Measurements from ENCODE around the gene AVL9. TPM values are rescaled to one million over a fixed set of nuclear protein-coding genes. Genes with fewer than 3 reads are reported as not detected.
A peak's percentile ranks its signal among the peaks of the same experiment; 100 is the strongest.

AVL9 gene
- total RNA-seq, 1 experiment from 2014 or later: 29.2 TPM

- Histone ChIP-seq H3K27ac (no peak overlapping the region), H3K4me3 (no peak overlapping the region), H3K27me3 (no peaks in the 10 kb centered on the region), H3K36me3 (peaks cover 8% of the 10 kb centered on the region; the same call in 1 of the 2 replicates), H3K4me1 (no peaks in the 10 kb centered on the region), H3K9me3 (replicated peaks) (peaks cover 12% of the 10 kb centered on the region)
- no peak for DNase-seq
These were observed 16.5 kb downstream of the AVL9 start for GRCh38 chr7:32511791-32512190.

- Histone ChIP-seq H3K4me3 (no peak overlapping the region), H3K9me3 (replicated peaks) (peaks cover 19% of the 10 kb centered on the region), H3K27ac (no peak overlapping the region), H3K27me3 (no peaks in the 10 kb centered on the region), H3K4me1 (no peaks in the 10 kb centered on the region), H3K36me3 (peaks cover 8% of the 10 kb centered on the region; the same call in 1 of the 2 replicates)
- DNase-seq: no peak
These were observed 17.9 kb downstream of the AVL9 start for GRCh38 chr7:32513210-32513609.

- Histone ChIP-seq H3K4me1 (no peaks in the 10 kb centered on the region), H3K27me3 (no peaks in the 10 kb centered on the region), H3K4me3 (no peak overlapping the region), H3K9me3 (replicated peaks) (peaks cover 36% of the 10 kb centered on the region), H3K36me3 (peaks cover 6% of the 10 kb centered on the region; the same call in 1 of the 2 replicates), H3K27ac (no peak overlapping the region)
- no peak for DNase-seq
These were observed 20.7 kb downstream of the AVL9 start for GRCh38 chr7:32515890-32516550.

GRCh38 chr7:32516551-32517100, 21.3 kb downstream of the AVL9 start:
- Histone ChIP-seq H3K4me3 (no peak overlapping the region), H3K27ac (no peak overlapping the region), H3K4me1 (no peaks in the 10 kb centered on the region), H3K36me3 (peaks cover 6% of the 10 kb centered on the region; the same call in 1 of the 2 replicates), H3K9me3 (replicated peaks) (peaks cover 37% of the 10 kb centered on the region), H3K27me3 (no peaks in the 10 kb centered on the region)
- DNase-seq: no peak

- no peak overlapping the region for H3K27ac ChIP-seq
- peaks cover 5% of the 10 kb centered on the region; the same call in 1 of the 2 replicates for H3K36me3 ChIP-seq
- no peaks in the 10 kb centered on the region for H3K4me1 ChIP-seq
- H3K27me3 ChIP-seq: no peaks in the 10 kb centered on the region
- peak; percentile 46 to 66 for DNase-seq
- peaks cover 37% of the 10 kb centered on the region for H3K9me3 ChIP-seq (replicated peaks)
- no peak overlapping the region for H3K4me3 ChIP-seq
These were observed 23.3 kb downstream of the AVL9 start for GRCh38 chr7:32518534-32519140.

GRCh38 chr7:32519763-32520162, 24.5 kb downstream of the AVL9 start:
- no peak for DNase-seq
- H3K4me3 ChIP-seq: no peak overlapping the region
- H3K4me1 ChIP-seq: no peaks in the 10 kb centered on the region
- H3K27ac ChIP-seq: no peak overlapping the region
- H3K9me3 ChIP-seq (replicated peaks): peaks cover 37% of the 10 kb centered on the region
- peaks cover 3% of the 10 kb centered on the region; the same call in 1 of the 2 replicates for H3K36me3 ChIP-seq
- no peaks in the 10 kb centered on the region for H3K27me3 ChIP-seq

GRCh38 chr7:32522746-32523530, 27.6 kb downstream of the AVL9 start:
- Histone ChIP-seq H3K27me3 (no peaks in the 10 kb centered on the region), H3K4me3 (no peak overlapping the region), H3K36me3 (peaks cover 7% of the 10 kb centered on the region; the same call in 1 of the 2 replicates), H3K27ac (no peak overlapping the region), H3K4me1 (no peaks in the 10 kb centered on the region), H3K9me3 (replicated peaks) (peaks cover 24% of the 10 kb centered on the region)
- DNase-seq: no peak

GRCh38 chr7:32524631-32525030, 29.3 kb downstream of the AVL9 start:
- DNase-seq: no peak
- H3K4me3 ChIP-seq: no peak overlapping the region
- peaks cover 10% of the 10 kb centered on the region for H3K9me3 ChIP-seq (replicated peaks)
- no peaks in the 10 kb centered on the region for H3K4me1 ChIP-seq
- no peak overlapping the region for H3K27ac ChIP-seq
- H3K36me3 ChIP-seq: peaks cover 13% of the 10 kb centered on the region; the same call in 1 of the 2 replicates
- no peaks in the 10 kb centered on the region for H3K27me3 ChIP-seq

- H3K9me3 ChIP-seq (replicated peaks): peaks cover 3% of the 10 kb centered on the region
- no peak overlapping the region for H3K4me3 ChIP-seq
- no peak overlapping the region for H3K27ac ChIP-seq
- H3K36me3 ChIP-seq: peaks cover 16% of the 10 kb centered on the region; the same call in 1 of the 2 replicates
- H3K27me3 ChIP-seq: no peaks in the 10 kb centered on the region
- H3K4me1 ChIP-seq: no peaks in the 10 kb centered on the region
- DNase-seq: no peak
These were observed 30.6 kb downstream of the AVL9 start for GRCh38 chr7:32525839-32526238.

- H3K27me3 ChIP-seq: no peaks in the 10 kb centered on the region
- H3K36me3 ChIP-seq: peaks cover 9% of the 10 kb centered on the region; the same call in 1 of the 2 replicates
- H3K9me3 ChIP-seq (replicated peaks): no peaks in the 10 kb centered on the region
These were observed 36.1 kb downstream of the AVL9 start for GRCh38 chr7:32531402-32531801.

GRCh38 chr7:32532086-32532485, 36.8 kb downstream of the AVL9 start:
- DNase-seq: no peak

More at GRCh38 chr7:32531402-32531801, 36.1 kb downstream of the AVL9 start:
- H3K4me3 ChIP-seq: no peak overlapping the region
- DNase-seq: no peak
- H3K27ac ChIP-seq: no peak overlapping the region
- no peaks in the 10 kb centered on the region for H3K4me1 ChIP-seq

GRCh38 chr7:32532716-32533115, 37.4 kb downstream of the AVL9 start:
- Histone ChIP-seq H3K27me3 (no peaks in the 10 kb centered on the region), H3K4me1 (no peaks in the 10 kb centered on the region), H3K4me3 (no peak overlapping the region), H3K9me3 (replicated peaks) (no peaks in the 10 kb centered on the region), H3K27ac (no peak overlapping the region), H3K36me3 (peaks cover 9% of the 10 kb centered on the region; the same call in 1 of the 2 replicates)
- DNase-seq: no peak

More at GRCh38 chr7:32532086-32532485, 36.8 kb downstream of the AVL9 start:
- Histone ChIP-seq H3K27me3 (no peaks in the 10 kb centered on the region), H3K36me3 (peaks cover 9% of the 10 kb centered on the region; the same call in 1 of the 2 replicates), H3K9me3 (replicated peaks) (no peaks in the 10 kb centered on the region), H3K27ac (no peak overlapping the region), H3K4me3 (no peak overlapping the region), H3K4me1 (no peaks in the 10 kb centered on the region)

- H3K4me3 ChIP-seq: no peak overlapping the region
- H3K36me3 ChIP-seq: peaks cover 4% of the 10 kb centered on the region; the same call in 1 of the 2 replicates
- no peaks in the 10 kb centered on the region for H3K9me3 ChIP-seq (replicated peaks)
- no peak for DNase-seq
- no peaks in the 10 kb centered on the region for H3K4me1 ChIP-seq
- no peak overlapping the region for H3K27ac ChIP-seq
- H3K27me3 ChIP-seq: no peaks in the 10 kb centered on the region
These were observed 38.2 kb downstream of the AVL9 start for GRCh38 chr7:32533276-32534029.

GRCh38 chr7:32535162-32535702, 39.9 kb downstream of the AVL9 start:
- Histone ChIP-seq H3K4me1 (peaks cover 6% of the 10 kb centered on the region; the same call in 1 of the 2 replicates), H3K36me3 (peaks cover 2% of the 10 kb centered on the region; the same call in 1 of the 2 replicates), H3K9me3 (replicated peaks) (no peaks in the 10 kb centered on the region), H3K27me3 (no peaks in the 10 kb centered on the region), H3K27ac (no peak overlapping the region), H3K4me3 (no peak overlapping the region)
- no peak for DNase-seq

All from SJCRH30 (cell line).